ENCODE data around the gene RCHY1.

Gene RCHY1

GRCh38 chr4:75494563-75494962 lies 19.6 kb downstream of the RCHY1 start:
- peak; percentile 73 for DNase-seq (ENCODE audit: low read depth)
- Histone ChIP-seq H3K27me3 (replicated peaks; ENCODE audit: control insufficient read depth, insufficient read depth, low read length) (no peaks in the 10 kb centered on the region), H3K4me1 (ENCODE audit: control insufficient read depth, insufficient read depth, low read length) (peaks cover 10% of the 10 kb centered on the region), H3K36me3 (ENCODE audit: control insufficient read depth, insufficient read depth, low read length, severe bottlenecking) (peaks cover 50% of the 10 kb centered on the region), H3K9ac (ENCODE audit: low read length) (no peak overlapping the region), H3K4me3 (ENCODE audit: low read length) (no peak overlapping the region), H3K9me3 (ENCODE audit: control insufficient read depth, low read length) (no peaks in the 10 kb centered on the region)

- no peaks in the 10 kb centered on the region for H3K9me3 ChIP-seq (ENCODE audit: control insufficient read depth, low read length)
- H3K27me3 ChIP-seq (replicated peaks; ENCODE audit: control insufficient read depth, insufficient read depth, low read length) = no peaks in the 10 kb centered on the region
- DNase-seq (ENCODE audit: low read depth) = peak; percentile 61
- H3K36me3 ChIP-seq (ENCODE audit: control insufficient read depth, insufficient read depth, low read length, severe bottlenecking) = peaks cover 59% of the 10 kb centered on the region
- peaks cover 10% of the 10 kb centered on the region for H3K4me1 ChIP-seq (ENCODE audit: control insufficient read depth, insufficient read depth, low read length)
- H3K4me3 ChIP-seq (ENCODE audit: low read length) = no peak overlapping the region
- no peak overlapping the region for H3K9ac ChIP-seq (ENCODE audit: low read length)
Measured at GRCh38 chr4:75490155-75490554, 24.0 kb downstream of the RCHY1 start.

GRCh38 chr4:75484190-75484589 lies 30.0 kb downstream of the RCHY1 start:
- no peaks in the 10 kb centered on the region for H3K27me3 ChIP-seq (replicated peaks; ENCODE audit: control insufficient read depth, insufficient read depth, low read length)
- DNase-seq (ENCODE audit: low read depth) = no peak

GRCh38 chr4:75477201-75477600 lies 37.0 kb downstream of the RCHY1 start:
- H3K4me3 ChIP-seq (ENCODE audit: low read length) = no peak overlapping the region
- H3K27me3 ChIP-seq (replicated peaks; ENCODE audit: control insufficient read depth, insufficient read depth, low read length) = no peaks in the 10 kb centered on the region
- H3K9me3 ChIP-seq (ENCODE audit: control insufficient read depth, low read length) = no peaks in the 10 kb centered on the region
- peak; percentile 31 for DNase-seq (ENCODE audit: low read depth)
- peaks cover 31% of the 10 kb centered on the region for H3K36me3 ChIP-seq (ENCODE audit: control insufficient read depth, insufficient read depth, low read length, severe bottlenecking)
- no peak overlapping the region for H3K9ac ChIP-seq (ENCODE audit: low read length)
- no peaks in the 10 kb centered on the region for H3K4me1 ChIP-seq (ENCODE audit: control insufficient read depth, insufficient read depth, low read length)

More at GRCh38 chr4:75484190-75484589, 30.0 kb downstream of the RCHY1 start:
- H3K4me1 ChIP-seq (ENCODE audit: control insufficient read depth, insufficient read depth, low read length) = no peaks in the 10 kb centered on the region
- no peak overlapping the region for H3K9ac ChIP-seq (ENCODE audit: low read length)
- H3K36me3 ChIP-seq (ENCODE audit: control insufficient read depth, insufficient read depth, low read length, severe bottlenecking) = peaks cover 72% of the 10 kb centered on the region
- no peak overlapping the region for H3K4me3 ChIP-seq (ENCODE audit: low read length)
- H3K9me3 ChIP-seq (ENCODE audit: control insufficient read depth, low read length) = no peaks in the 10 kb centered on the region

GRCh38 chr4:75470738-75471137 lies 43.5 kb downstream of the RCHY1 start:
- H3K4me1 ChIP-seq (ENCODE audit: control insufficient read depth, insufficient read depth, low read length) = no peaks in the 10 kb centered on the region
- H3K9me3 ChIP-seq (ENCODE audit: control insufficient read depth, low read length) = no peaks in the 10 kb centered on the region
- no peak for DNase-seq (ENCODE audit: low read depth)
- no peaks in the 10 kb centered on the region for H3K27me3 ChIP-seq (replicated peaks; ENCODE audit: control insufficient read depth, insufficient read depth, low read length)
- no peak overlapping the region for H3K4me3 ChIP-seq (ENCODE audit: low read length)
- no peaks in the 10 kb centered on the region for H3K36me3 ChIP-seq (ENCODE audit: control insufficient read depth, insufficient read depth, low read length, severe bottlenecking)
- no peak overlapping the region for H3K9ac ChIP-seq (ENCODE audit: low read length)

- no peak overlapping the region for H3K4me3 ChIP-seq (ENCODE audit: low read length)
- H3K9ac ChIP-seq (ENCODE audit: low read length) = no peak overlapping the region
- no peaks in the 10 kb centered on the region for H3K36me3 ChIP-seq (ENCODE audit: control insufficient read depth, insufficient read depth, low read length, severe bottlenecking)
- DNase-seq (ENCODE audit: low read depth) = no peak
- no peaks in the 10 kb centered on the region for H3K27me3 ChIP-seq (replicated peaks; ENCODE audit: control insufficient read depth, insufficient read depth, low read length)
- no peaks in the 10 kb centered on the region for H3K4me1 ChIP-seq (ENCODE audit: control insufficient read depth, insufficient read depth, low read length)
- no peaks in the 10 kb centered on the region for H3K9me3 ChIP-seq (ENCODE audit: control insufficient read depth, low read length)
Measured at GRCh38 chr4:75469896-75470295, 44.3 kb downstream of the RCHY1 start.

- Histone ChIP-seq H3K9me3 (ENCODE audit: control insufficient read depth, low read length) (no peaks in the 10 kb centered on the region), H3K36me3 (ENCODE audit: control insufficient read depth, insufficient read depth, low read length, severe bottlenecking) (no peaks in the 10 kb centered on the region)
- no peak for DNase-seq (ENCODE audit: low read depth)
Measured at GRCh38 chr4:75457365-75457764, 56.8 kb downstream of the RCHY1 start.

GRCh38 chr4:75434105-75434504 lies 80.1 kb downstream of the RCHY1 start:
- Histone ChIP-seq H3K36me3 (ENCODE audit: control insufficient read depth, insufficient read depth, low read length, severe bottlenecking) (no peaks in the 10 kb centered on the region), H3K4me1 (ENCODE audit: control insufficient read depth, insufficient read depth, low read length) (no peaks in the 10 kb centered on the region)
- no peak for DNase-seq (ENCODE audit: low read depth)

More at GRCh38 chr4:75457365-75457764, 56.8 kb downstream of the RCHY1 start:
- H3K9ac ChIP-seq (ENCODE audit: low read length) = no peak overlapping the region
- H3K27me3 ChIP-seq (replicated peaks; ENCODE audit: control insufficient read depth, insufficient read depth, low read length) = no peaks in the 10 kb centered on the region
- no peak overlapping the region for H3K4me3 ChIP-seq (ENCODE audit: low read length)
- no peaks in the 10 kb centered on the region for H3K4me1 ChIP-seq (ENCODE audit: control insufficient read depth, insufficient read depth, low read length)

GRCh38 chr4:75432683-75433082 lies 81.5 kb downstream of the RCHY1 start:
- Histone ChIP-seq H3K4me1 (ENCODE audit: control insufficient read depth, insufficient read depth, low read length) (no peaks in the 10 kb centered on the region), H3K27me3 (replicated peaks; ENCODE audit: control insufficient read depth, insufficient read depth, low read length) (peaks cover 2% of the 10 kb centered on the region), H3K4me3 (ENCODE audit: low read length) (no peak overlapping the region), H3K9me3 (ENCODE audit: control insufficient read depth, low read length) (peaks cover 12% of the 10 kb centered on the region), H3K36me3 (ENCODE audit: control insufficient read depth, insufficient read depth, low read length, severe bottlenecking) (no peaks in the 10 kb centered on the region), H3K9ac (ENCODE audit: low read length) (no peak overlapping the region)
- peak; percentile 2 for DNase-seq (ENCODE audit: low read depth)

More at GRCh38 chr4:75434105-75434504, 80.1 kb downstream of the RCHY1 start:
- H3K27me3 ChIP-seq (replicated peaks; ENCODE audit: control insufficient read depth, insufficient read depth, low read length) = peaks cover 2% of the 10 kb centered on the region
- no peak overlapping the region for H3K9ac ChIP-seq (ENCODE audit: low read length)
- H3K4me3 ChIP-seq (ENCODE audit: low read length) = no peak overlapping the region
- peaks cover 16% of the 10 kb centered on the region for H3K9me3 ChIP-seq (ENCODE audit: control insufficient read depth, low read length)

GRCh38 chr4:75429208-75429607 lies 85.0 kb downstream of the RCHY1 start:
- no peaks in the 10 kb centered on the region for H3K36me3 ChIP-seq (ENCODE audit: control insufficient read depth, insufficient read depth, low read length, severe bottlenecking)
- no peak for DNase-seq (ENCODE audit: low read depth)
- no peaks in the 10 kb centered on the region for H3K9me3 ChIP-seq (ENCODE audit: control insufficient read depth, low read length)
- no peak overlapping the region for H3K9ac ChIP-seq (ENCODE audit: low read length)
- H3K27me3 ChIP-seq (replicated peaks; ENCODE audit: control insufficient read depth, insufficient read depth, low read length) = peaks cover 2% of the 10 kb centered on the region
- no peaks in the 10 kb centered on the region for H3K4me1 ChIP-seq (ENCODE audit: control insufficient read depth, insufficient read depth, low read length)
- no peak overlapping the region for H3K4me3 ChIP-seq (ENCODE audit: low read length)
